D341Med (cell line): ENCODE results near the gene GOLGA2.
"Not testable (repeated sequence)": the region's sequence is repeated elsewhere in the genome, so short reads cannot be mapped to it uniquely, and the experiment has no call there.

Experiments
- DNase-seq: peaks from one replicate; pipeline ENCODE4 v3.0.0; 2012; ENCODE audit warnings: low spot score

The GOLGA2 gene

GRCh38 chr9:128242828-128243214, 33.0 kb downstream of the GOLGA2 start:
- no peak for DNase-seq

DNA sequence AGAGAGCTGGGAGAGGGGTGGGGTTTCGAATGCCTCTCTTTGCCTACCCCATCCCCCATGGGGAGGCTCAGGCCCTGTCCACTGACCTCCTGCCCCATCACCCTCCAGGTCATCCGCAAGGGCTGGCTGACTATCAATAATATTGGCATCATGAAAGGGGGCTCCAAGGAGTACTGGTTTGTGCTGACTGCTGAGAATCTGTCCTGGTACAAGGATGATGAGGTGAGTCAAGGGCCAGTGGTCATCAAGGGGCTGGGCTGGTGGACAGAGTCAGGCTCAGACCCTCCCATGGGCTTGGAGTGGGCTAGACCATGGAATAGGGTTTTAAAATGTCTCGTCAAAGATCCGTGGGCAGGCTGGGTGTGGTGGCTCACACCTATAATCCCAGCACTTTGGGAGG, 33.7 kb downstream of the GOLGA2 start:
- no peak for DNase-seq

DNA sequence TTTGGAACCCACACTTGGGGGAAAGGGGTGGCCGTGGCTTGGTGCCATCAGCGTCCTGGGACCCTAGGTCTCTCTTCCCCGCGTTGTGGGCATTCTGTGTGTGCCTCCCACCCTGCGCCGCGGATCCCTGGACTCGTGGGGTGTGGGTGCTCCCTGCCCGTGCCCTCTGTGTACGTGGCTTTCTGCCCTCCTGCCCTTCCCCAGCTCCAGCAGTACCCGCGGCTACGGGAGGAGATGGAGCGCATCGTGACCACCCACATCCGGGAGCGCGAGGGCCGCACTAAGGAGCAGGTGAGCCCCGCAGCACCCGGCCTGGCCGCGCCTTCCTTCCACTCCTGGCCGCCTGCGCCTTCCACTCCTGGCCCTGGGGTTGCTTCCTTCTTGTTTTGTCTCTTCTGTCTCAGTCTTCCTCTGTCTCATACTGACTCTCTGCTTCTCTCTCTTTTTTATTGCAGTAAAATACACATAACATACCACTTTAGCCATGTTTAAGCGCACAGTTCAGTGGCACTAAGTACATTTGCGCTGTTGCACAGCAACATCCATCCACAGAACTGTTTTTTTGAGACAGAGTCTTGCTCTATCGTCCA, 41.9 kb downstream of the GOLGA2 start:
- no peak for DNase-seq

- DNase-seq, result no peak
These were observed 43.0 kb downstream of the GOLGA2 start for GRCh38 chr9:128232528-128233428.

GRCh38 chr9:128231638-128232527, 43.9 kb downstream of the GOLGA2 start:
- no peak for DNase-seq

DNA sequence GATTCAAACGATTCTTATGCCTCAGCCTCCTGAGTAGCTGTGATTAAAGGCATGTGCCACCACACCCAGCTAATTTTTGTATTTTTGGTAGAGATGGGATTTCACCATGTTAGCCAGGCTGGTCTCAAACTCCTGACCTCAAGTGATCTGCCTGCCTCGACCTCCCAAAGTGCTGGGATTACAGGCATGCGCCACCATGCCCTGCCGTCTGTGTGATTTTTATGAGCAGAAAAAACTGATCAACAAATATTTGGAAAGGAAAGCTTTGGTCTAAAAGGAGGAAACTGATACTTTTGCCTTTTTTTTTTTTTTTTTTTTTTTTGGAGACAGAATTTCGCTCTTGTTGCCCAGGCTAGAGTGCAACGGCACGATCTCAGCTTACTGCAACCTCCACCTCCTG, 44.9 kb downstream of the GOLGA2 start:
- DNase-seq, result not testable (repeated sequence)

DNA sequence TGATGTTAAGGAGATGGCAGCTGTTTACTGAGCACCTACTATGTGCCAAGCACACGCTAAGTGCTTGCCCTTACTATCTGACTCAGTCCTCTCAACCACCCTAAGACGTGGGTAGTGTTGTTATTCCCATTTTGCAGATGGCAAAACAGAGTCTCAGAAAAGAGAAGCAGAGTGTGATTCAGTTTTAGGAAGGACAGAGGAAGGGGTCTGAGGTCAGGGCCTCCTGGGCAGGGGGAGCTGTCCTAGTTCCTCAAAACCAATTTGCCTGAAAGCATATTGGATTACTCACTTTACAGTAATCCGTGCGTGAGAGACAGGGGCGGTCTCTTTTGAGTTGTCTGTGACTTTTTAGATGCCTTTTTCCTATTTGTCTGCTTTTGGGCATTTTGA, 49.4 kb downstream of the GOLGA2 start:
- no peak for DNase-seq

GRCh38 chr9:128225770-128226411, 49.9 kb downstream of the GOLGA2 start:
- DNase-seq, result no peak

DNA sequence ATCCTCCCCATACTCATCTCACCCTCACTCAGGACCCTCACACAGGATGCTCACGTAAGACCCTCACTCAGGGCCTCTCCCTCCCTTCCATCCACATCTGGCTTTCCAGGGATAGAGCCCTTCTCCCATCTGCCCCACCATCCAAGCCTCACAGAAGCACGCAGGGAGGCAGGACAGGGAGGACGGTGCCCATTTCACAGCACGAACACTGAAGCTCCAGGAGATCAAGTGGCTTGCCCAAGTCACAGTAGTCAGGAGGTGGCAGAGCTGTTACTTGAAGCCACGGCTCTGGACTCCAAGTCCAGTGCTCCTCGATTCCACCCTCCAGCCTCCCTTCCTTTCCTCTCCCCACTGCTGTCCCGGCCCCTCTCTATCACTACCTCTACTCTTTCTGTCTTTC, 50.9 kb downstream of the GOLGA2 start:
- DNase-seq, result no peak

- no peak for DNase-seq
These were observed 52.7 kb downstream of the GOLGA2 start for GRCh38 chr9:128222880-128223670.

- DNase-seq, result no peak
These were observed 53.8 kb downstream of the GOLGA2 start for GRCh38 chr9:128222026-128222425.

GRCh38 chr9:128219831-128220230, 56.0 kb downstream of the GOLGA2 start:
- no peak for DNase-seq

DNA sequence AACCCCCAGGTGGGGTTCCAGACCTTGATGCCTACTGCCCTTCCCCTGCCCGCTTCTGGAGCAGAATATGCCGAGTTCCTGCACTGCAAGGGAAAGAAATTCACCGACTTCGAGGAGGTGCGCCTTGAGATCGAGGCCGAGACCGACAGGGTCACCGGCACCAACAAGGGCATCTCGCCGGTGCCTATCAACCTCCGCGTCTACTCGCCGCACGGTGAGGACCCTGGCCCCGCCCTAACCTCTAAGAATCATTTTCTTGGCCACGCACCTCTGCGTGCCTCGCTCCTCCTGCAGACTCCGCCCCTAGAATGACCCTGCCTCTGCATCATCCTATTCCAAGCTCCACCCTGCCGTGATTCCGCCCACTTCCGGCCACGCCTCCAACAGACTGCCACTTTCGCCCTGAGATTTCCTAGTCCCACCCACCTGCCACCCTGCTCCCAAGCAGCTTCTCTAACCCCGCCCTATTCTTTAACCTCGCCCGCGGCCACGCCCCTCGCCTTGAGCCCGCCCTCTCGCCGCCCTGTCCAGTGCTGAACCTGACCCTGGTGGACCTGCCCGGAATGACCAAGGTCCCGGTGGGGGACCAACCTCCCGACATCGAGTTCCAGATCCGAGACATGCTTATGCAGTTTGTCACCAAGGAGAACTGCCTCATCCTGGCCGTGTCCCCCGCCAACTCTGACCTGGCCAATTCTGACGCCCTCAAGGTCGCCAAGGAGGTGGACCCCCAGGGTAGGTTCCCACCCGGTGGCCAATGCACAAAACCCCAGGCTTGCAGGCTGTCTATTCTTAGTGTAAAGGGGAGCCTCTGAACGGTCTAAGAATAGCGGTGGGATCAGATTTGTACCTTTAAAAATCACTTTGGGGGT, 57.1 kb downstream of the GOLGA2 start:
- DNase-seq, result peak; percentile 70

DNA sequence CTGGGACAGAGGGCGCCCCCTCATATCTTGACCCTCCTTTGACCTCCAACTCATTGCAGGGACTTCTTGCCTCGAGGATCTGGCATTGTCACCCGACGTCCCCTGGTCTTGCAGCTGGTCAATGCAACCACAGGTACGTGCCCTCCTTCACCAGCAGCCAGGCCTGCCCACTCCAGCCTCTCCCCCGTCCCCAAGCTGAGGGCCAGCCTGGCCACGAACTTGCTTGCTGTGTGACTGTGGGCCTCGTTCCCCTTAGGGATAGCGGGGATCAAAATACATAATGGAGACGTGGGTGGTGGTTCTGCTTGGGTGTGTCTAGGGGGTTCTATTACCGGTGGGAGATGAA, 57.7 kb downstream of the GOLGA2 start:
- no peak for DNase-seq

DNA sequence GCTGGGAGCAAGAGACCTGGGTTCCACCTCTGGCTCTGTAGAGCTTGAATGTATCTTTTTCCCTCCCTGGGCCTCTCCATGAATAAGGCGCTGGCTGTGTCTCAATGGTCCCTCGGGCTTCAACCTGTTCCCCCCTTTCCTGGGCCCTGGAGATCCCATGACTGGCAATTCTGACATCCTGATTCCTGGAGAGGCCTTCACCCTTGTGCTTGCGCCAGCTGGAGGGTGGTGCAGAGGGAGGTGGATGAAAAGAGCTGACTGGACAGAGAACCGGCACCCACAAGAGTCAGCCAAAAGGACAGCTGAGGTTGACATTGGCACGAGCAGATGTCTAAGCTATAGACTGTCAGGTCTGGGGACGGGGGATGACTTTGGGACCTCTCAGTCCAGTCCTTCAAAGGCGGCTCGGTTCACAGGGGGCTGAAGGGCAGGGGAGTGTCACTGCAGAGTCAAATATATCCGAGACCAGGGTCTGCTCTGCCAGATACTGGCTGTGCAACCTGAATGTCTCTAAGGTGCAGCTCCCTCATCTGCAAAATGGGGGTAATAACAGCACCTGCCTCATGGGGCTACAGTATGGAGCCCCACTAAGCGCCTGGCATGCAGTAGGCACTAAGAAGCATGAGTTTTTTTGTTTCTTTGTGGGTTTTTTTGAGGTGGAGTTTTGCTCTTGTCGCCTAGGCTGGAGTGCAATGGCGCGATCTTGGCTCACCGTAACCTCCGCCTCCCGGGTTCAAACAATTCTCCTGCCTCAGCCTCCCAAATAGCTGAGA, 58.8 kb downstream of the GOLGA2 start:
- no peak for DNase-seq

- DNase-seq, result no peak
These were observed 60.1 kb downstream of the GOLGA2 start for GRCh38 chr9:128215491-128216409.

DNA sequence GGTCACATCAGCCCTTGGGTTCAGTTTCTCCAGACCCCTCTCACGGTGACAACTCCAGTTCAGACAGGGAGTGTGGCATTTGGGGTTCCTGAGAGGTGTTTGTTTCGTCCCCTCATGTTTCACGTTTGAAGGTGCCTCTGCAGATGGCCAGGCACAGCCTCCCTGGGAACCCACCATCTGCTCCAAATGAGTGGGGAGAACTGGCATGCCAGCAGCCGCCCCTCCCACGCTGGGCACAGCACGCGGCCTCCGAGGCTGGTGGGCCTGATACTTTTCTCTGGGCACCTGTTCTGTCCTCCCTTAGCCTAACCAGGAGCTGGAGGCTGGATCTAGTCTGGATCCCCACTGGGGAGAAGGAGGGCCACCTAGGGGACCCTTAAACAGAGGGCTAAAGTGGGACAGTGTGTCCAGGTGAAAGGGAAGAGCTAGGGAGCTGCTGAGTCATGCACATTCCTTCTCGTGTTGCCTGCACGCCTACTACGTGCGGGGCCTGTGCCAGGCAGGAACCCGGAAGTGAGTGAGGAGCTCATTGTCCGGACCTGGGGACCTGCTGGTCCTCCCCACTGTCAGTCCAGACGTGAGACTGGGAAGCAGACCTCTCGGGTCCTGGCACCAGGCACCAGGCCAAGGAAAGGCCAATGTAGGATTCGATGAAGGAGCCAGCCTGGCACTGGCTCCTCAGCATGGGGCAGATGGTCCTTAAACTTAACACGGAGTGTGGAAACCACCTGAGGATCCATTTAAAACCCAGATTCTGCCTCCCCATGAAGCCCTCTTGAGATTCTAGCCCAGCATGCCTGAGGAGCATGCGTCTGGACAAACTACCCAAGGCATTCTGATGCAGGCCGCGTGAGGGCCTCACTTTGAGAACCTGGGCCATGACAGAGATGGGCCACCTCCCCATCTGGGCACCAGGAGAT, 61.0 kb downstream of the GOLGA2 start:
- DNase-seq, result peak; percentile 29
